Upper lobe of left lung (tissue), 4 donors: ENCODE results near the gene DENND5A.

Source experiments
- CTCF ChIP-seq, 6 experiments: fragments of 450-650 bp in 4 of 6; fragments of 200-600 bp in 2 of 6; sonication (generic) in 2 of 6; IDR thresholded peaks; one replicate each; pipeline ENCODE4 v1.5.1; 2016 to 2019; ENCODE audit warnings: antibody characterized with exemption in 6 of 6
- EP300 ChIP-seq, 4 donors: sonication (generic); formaldehyde crosslinking; IDR thresholded peaks; one replicate each; pipeline ENCODE4 v1.5.1; 2017; ENCODE audit warnings: antibody characterized with exemption in 4 of 4, control low read depth in 2 of 4

GRCh38 chr11:9096427-9096826 is 168.7 kb downstream of the DENND5A start:
- TF ChIP-seq CTCF (IDR thresholded peaks at IDR 0.05) (no peak), EP300 (IDR thresholded peaks at IDR 0.05) (no peak)
